Heart left ventricle (tissue), 16 donors: ENCODE measurements around the gene CACNA1C. TPM values are rescaled to one million over a fixed set of nuclear protein-coding genes. Genes with fewer than 3 reads are reported as not detected.

Source experiments
- ATAC-seq, 4 donors: fragments of 200-7000 bp; cut with Tn5 transposase; one replicate each; pipeline ENCODE4 v1.9.1; 2020 to 2022; ENCODE audit warnings: moderate library complexity in 4 of 4, mild to moderate bottlenecking in 3 of 4, moderate number of reproducible peaks in 1 of 4
- DNase-seq, 5 donors: peaks; one replicate each; pipeline ENCODE4 v3.0.0-alpha.2; 2020
- H3K27ac ChIP-seq, 12 donors: fragments of 200-600 bp; sonication (generic) in 4 of 12; one replicate each; pipeline versions ENCODE4 v1.5.0 to v1.8.0; 2016 to 2022; ENCODE audit warnings: mild to moderate bottlenecking in 2 of 12
- H3K27me3 ChIP-seq, 9 donors: fragments of 200-600 bp; sonication (generic) in 2 of 9; one replicate each; pipeline versions ENCODE4 v1.5.1 to v1.8.0; 2016 to 2022; ENCODE audit warnings: mild to moderate bottlenecking in 3 of 9
- H3K36me3 ChIP-seq, 9 donors: fragments of 200-600 bp; sonication (generic) in 2 of 9; one replicate each; pipeline versions ENCODE4 v1.5.0 to v1.8.0; 2018 to 2022; ENCODE audit warnings: mild to moderate bottlenecking in 2 of 9
- H3K4me1 ChIP-seq, 12 donors: fragments of 200-600 bp; sonication (generic) in 4 of 12; one replicate each; pipeline versions ENCODE4 v1.5.0 to v1.8.0; 2016 to 2022; ENCODE audit warnings: mild to moderate bottlenecking in 3 of 12
- H3K4me3 ChIP-seq, 12 donors: fragments of 200-600 bp; sonication (generic) in 4 of 12; one replicate each; pipeline versions ENCODE4 v1.5.0 to v1.8.0; 2017 to 2022; ENCODE audit warnings: mild to moderate bottlenecking in 9 of 12, moderate library complexity in 4 of 12
- H3K9me3 ChIP-seq, 12 donors: fragments of 200-600 bp; sonication (generic) in 4 of 12; one replicate each; pipeline versions ENCODE4 v1.5.0 to v1.8.0; 2016 to 2022; ENCODE audit warnings: mild to moderate bottlenecking in 1 of 12
- POLR2A ChIP-seq, 2 donors: fragments of 450-650 bp; IDR thresholded peaks; one replicate each; pipeline ENCODE4 v1.6.1; 2017; ENCODE audit warnings: antibody characterized with exemption in 2 of 2, mild to moderate bottlenecking in 2 of 2, moderate library complexity in 2 of 2
- WGBS, 4 donors: extraction: QIAGEN DNeasy Blood & Tissue Kit in 2 of 4; methylation state at CpG; one replicate each; pipeline versions ENCODE4 v1.1.5 to v1.1.7; 2013 to 2018; 5-methylcytosine and 5-hydroxymethylcytosine counted together
- intact Hi-C, 10 donors: fragments of 100-400 bp; cut with DNase I; formaldehyde crosslinking; loops; one replicate each; pipeline versions ENCODE4 v1.11.1 to v1.14.2; 2022
- polyA plus RNA-seq, 2 donors: library from polyadenylated mRNA; stranded (reverse); fragments of 200-250 nt; gene quantifications; one replicate each; pipeline ENCODE4 v1.2.3, GENCODE V29; 2013
- total RNA-seq, 9 donors: library from RNA; depleted of rRNA in 2 of 9; stranded (reverse); fragments of >200 nt in 2 of 9; fragmentation: NEBNext Ultra II Directional in 3 of 9; extraction: Animal tissue kit (Norgen Biotek cat#: 25700) in 3 of 9; gene quantifications; one replicate each; pipeline versions ENCODE4 v1.1.0 to v1.2.4, GENCODE V29; 2016 to 2023
- TF ChIP-seq, protein P1 (sequence below), 12 donors: fragments of 200-600 bp; sonication (generic) in 4 of 12; IDR thresholded peaks; one replicate each; pipeline versions ENCODE4 v1.5.0 to v1.8.0; 2018 to 2022; ENCODE audit warnings: antibody characterized with exemption in 12 of 12, mild to moderate bottlenecking in 5 of 12
- donor health status: ischemic (EF 13 %, LVEDD 7.1; RV severe dilation, severe dysfunction).
- donor health status: healthy with polysubstance abuse.
- donor health status: DM: no; HTN: yes; CAD: no.
- donor health status: DM: no; HTN: no; CAD: no.
- donor health status: ischemic (EF 25% LVEDD 6.9; RV normal size, moderate dysfunction).
- donor health status: ischemic (EF 25% LVEDD 5.7; RV mildly dilated, moderate dysfunction).
- donor health status: healthy.
- donor health status: DM: yes; HTN: yes; CAD: no.
- donor health status: ischemic (EF 35%, LVEDD 5.7; RV mildly dilated, moderate dysfunction).
- donor health status: nonischemic (EF 11% LVEDD 7.7; RV severe dilation, severe dysfunction).
- donor health status: DM: yes; HTN: yes; CAD: no.
- donor health status: PGD.
- donor health status: ischemic (EF 29% LVEDD 5.4; RV normal size, mild dysfunction).
- donor health status: nonischemic (EF 23%, LVEDD 6.1; RV moderate dilation, normal function).

Gene CACNA1C
- total and polyA plus RNA-seq, 11 donors: 41.9 to 196 (median 164) TPM

- H3K4me1 ChIP-seq: peaks cover 0 to 51% (median 38%) of the 10 kb centered on the region in 12 donors
- H3K27ac ChIP-seq: peak overlapping the region in 2 of 12 donors; percentile 72
- WGBS, 4 donors: 83 to 84% (median 83%) methylated on average over 6 of the region's 6 CpGs
- no peaks in the 10 kb centered on the region for H3K9me3 ChIP-seq
- DNase-seq (no peak), ATAC-seq (peak in 1 of 4 donors; percentile 2)
- no peaks in the 10 kb centered on the region for H3K36me3 ChIP-seq
- H3K27me3 ChIP-seq: no peaks in the 10 kb centered on the region
- TF ChIP-seq, protein P1, sequence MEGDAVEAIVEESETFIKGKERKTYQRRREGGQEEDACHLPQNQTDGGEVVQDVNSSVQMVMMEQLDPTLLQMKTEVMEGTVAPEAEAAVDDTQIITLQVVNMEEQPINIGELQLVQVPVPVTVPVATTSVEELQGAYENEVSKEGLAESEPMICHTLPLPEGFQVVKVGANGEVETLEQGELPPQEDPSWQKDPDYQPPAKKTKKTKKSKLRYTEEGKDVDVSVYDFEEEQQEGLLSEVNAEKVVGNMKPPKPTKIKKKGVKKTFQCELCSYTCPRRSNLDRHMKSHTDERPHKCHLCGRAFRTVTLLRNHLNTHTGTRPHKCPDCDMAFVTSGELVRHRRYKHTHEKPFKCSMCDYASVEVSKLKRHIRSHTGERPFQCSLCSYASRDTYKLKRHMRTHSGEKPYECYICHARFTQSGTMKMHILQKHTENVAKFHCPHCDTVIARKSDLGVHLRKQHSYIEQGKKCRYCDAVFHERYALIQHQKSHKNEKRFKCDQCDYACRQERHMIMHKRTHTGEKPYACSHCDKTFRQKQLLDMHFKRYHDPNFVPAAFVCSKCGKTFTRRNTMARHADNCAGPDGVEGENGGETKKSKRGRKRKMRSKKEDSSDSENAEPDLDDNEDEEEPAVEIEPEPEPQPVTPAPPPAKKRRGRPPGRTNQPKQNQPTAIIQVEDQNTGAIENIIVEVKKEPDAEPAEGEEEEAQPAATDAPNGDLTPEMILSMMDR (IDR thresholded peaks at IDR 0.05): no peak
- TF ChIP-seq POLR2A (IDR thresholded peaks at IDR 0.05): no peak
- no peak overlapping the region for H3K4me3 ChIP-seq
- intact Hi-C loops: loop anchor here in 1 of 10 donors (10.0 kb wide), 1 partner anchor 213 kb away; no protein-coding TSS in a partner anchor
Observed at GRCh38 chr12:2372178-2372577, 319.4 kb downstream of the CACNA1C start.

DNA sequence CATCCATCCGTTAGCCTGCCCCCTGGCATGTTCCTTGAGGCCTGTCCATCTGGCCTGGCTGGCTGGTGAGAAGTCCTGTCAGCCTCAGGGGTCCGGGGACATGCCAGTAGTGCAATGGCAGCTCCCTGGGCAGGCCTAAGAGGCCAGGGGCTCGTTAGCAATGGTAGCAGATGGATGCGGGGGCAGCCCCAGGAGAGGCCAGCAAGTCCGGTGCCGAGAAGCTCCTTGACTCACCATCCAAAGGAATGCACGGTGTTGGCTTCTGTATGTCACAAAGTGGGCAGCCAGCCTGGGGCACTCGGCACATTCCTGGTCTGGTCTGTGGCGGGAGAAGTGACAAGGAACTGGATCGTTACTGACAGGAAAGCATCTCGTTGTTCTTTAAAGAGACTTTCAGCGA is 319.9 kb downstream of the CACNA1C start:
- Histone ChIP-seq H3K9me3 (no peaks in the 10 kb centered on the region), H3K4me1 (peaks cover 0 to 56% (median 42%) of the 10 kb centered on the region in 12 donors), H3K4me3 (no peak overlapping the region), H3K27ac (peak overlapping the region in 4 of 12 donors; percentile 15 to 72 (median 47)), H3K36me3 (no peaks in the 10 kb centered on the region), H3K27me3 (no peaks in the 10 kb centered on the region)
- ATAC-seq: peak; percentile 80 to 87 (median 86)
- intact Hi-C loops: loop anchor here in 1 of 10 donors (10.0 kb wide), 1 partner anchor 212 kb away; no protein-coding TSS in a partner anchor
- WGBS, 4 donors: 51 to 79% (median 65%) methylated on average over 7 to 12 of the region's 12 CpGs
- peak in 4 of 5 donors; percentile 54 to 84 (median 65) for DNase-seq
- TF ChIP-seq, protein P1 (IDR thresholded peaks at IDR 0.05): no peak
- TF ChIP-seq POLR2A (IDR thresholded peaks at IDR 0.05): no peak

DNA sequence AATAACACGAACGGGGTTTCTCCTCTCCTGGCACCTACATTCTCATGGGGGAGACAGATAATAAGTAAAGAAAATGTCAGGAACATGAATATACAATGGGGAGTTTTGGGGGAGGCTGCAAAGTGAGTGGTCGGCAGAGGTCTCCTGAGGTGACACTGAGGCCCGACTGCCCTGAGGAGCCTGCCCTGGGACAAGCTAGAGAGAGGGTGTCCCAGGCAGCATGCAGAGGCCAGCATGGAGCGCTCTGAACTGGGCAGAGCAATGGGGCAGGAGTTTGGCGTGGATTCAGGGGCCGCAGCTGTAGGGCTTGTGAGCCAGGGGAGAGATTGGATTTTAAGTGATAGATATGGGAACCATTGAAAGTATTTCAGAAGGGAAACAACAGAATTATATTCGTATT is 320.5 kb downstream of the CACNA1C start:
- H3K4me1 ChIP-seq: peaks cover 0 to 62% (median 43%) of the 10 kb centered on the region in 12 donors
- no peaks in the 10 kb centered on the region for H3K27me3 ChIP-seq
- TF ChIP-seq POLR2A (IDR thresholded peaks at IDR 0.05): no peak
- TF ChIP-seq, protein P1 (IDR thresholded peaks at IDR 0.05): no peak
- 58 to 67% (median 65%) methylated on average over 8 of the region's 8 CpGs for WGBS, 4 donors
- H3K27ac ChIP-seq: peak overlapping the region in 4 of 12 donors; percentile 8 to 72 (median 44)
- peak; percentile 45 to 59 (median 54) for ATAC-seq
- intact Hi-C loops: loop anchor here in 1 of 10 donors (10.0 kb wide), 1 partner anchor 211 kb away; no protein-coding TSS in a partner anchor
- no peak for DNase-seq
- no peak overlapping the region for H3K4me3 ChIP-seq
- H3K9me3 ChIP-seq: no peaks in the 10 kb centered on the region
- H3K36me3 ChIP-seq: no peaks in the 10 kb centered on the region

GRCh38 chr12:2374092-2374906 is 321.5 kb downstream of the CACNA1C start:
- H3K27ac ChIP-seq: peak overlapping the region in 2 of 12 donors; percentile 72
- H3K36me3 ChIP-seq: no peaks in the 10 kb centered on the region
- peak in 1 of 4 donors; percentile 11 for ATAC-seq
- peaks cover 0 to 70% (median 50%) of the 10 kb centered on the region in 12 donors for H3K4me1 ChIP-seq
- TF ChIP-seq, protein P1 (IDR thresholded peaks at IDR 0.05): no peak
- no peak for TF ChIP-seq POLR2A (IDR thresholded peaks at IDR 0.05)
- DNase-seq: no peak
- WGBS, 4 donors: 76 to 86% (median 82%) methylated on average over 10 of the region's 10 CpGs
- no peak overlapping the region for H3K4me3 ChIP-seq
- no peaks in the 10 kb centered on the region for H3K27me3 ChIP-seq
- no peaks in the 10 kb centered on the region for H3K9me3 ChIP-seq
- intact Hi-C loops: loop anchor here in 1 of 10 donors (10.0 kb wide), 1 partner anchor 211 kb away; no protein-coding TSS in a partner anchor
